ENCODE data around the gene PDLIM7. TPM values are rescaled to one million over a fixed set of nuclear protein-coding genes. Genes with fewer than 3 reads are reported as not detected.
"Not testable (repeated sequence)": the region's sequence is repeated elsewhere in the genome, so short reads cannot be mapped to it uniquely, and the experiment has no call there.

Gene PDLIM7
- polyA plus RNA-seq, 1 donor (not counting 4 experiments of a cell fraction or from before 2014, with no cell fraction given) = 48.5 TPM

DNA sequence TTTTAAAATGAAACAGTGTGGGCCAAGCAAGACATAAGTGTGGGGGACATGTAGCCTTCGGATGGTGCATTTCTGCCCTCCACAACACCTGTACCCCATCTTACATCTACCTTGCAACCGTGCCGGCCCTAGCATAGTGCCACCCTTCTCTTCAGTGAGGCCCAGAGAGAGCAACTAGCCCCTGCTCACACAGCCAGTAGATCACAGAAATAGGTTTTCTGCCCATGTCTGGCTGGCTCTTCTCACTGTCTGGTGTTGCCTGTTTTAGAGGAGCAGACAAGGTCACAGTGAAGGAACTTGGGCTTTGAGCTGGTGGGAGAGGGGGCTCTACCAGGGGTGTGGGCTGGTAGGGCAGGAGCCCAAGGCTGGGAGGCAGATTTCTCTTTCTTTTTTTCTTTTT is 11.1 kb downstream of the PDLIM7 start:
- Histone ChIP-seq H3K79me2 (ENCODE audit: control insufficient read depth, insufficient read depth, low read length) (peaks cover 7% of the 10 kb centered on the region), H2AFZ (ENCODE audit: control insufficient read depth, low read length) (no peak overlapping the region), H3K9ac (ENCODE audit: control insufficient read depth, extremely low read depth, insufficient read depth, low read length) (no peak overlapping the region), H3K4me2 (ENCODE audit: control insufficient read depth, extremely low read depth, insufficient read depth, low read depth, low read length) (no peak overlapping the region), H3K9me3 (ENCODE audit: control insufficient read depth, low read depth, low read length) (no peaks in the 10 kb centered on the region), H3K27me3 (ENCODE audit: control insufficient read depth, extremely low read depth, insufficient read depth, low read length) (no peaks in the 10 kb centered on the region), H3K36me3 (ENCODE audit: control insufficient read depth in 2 of 2, extremely low read depth in 1 of 2, insufficient read depth in 2 of 2, low read length in 2 of 2) (peaks cover 48 to 57% of the 10 kb centered on the region in 2 experiments), H3K4me3 (ENCODE audit: control insufficient read depth in 2 of 3, extremely low read depth in 1 of 3, insufficient read depth in 2 of 3, low read depth in 1 of 3, low read length in 3 of 3) (no peak overlapping the region), H4K20me1 (ENCODE audit: control insufficient read depth, extremely low read depth, insufficient read depth, low read length) (peaks cover 5% of the 10 kb centered on the region), H3K27ac (ENCODE audit: control insufficient read depth, insufficient read depth, low read length) (no peak overlapping the region), H3K9me1 (ENCODE audit: control insufficient read depth, extremely low read depth, insufficient read depth, low read length) (no peaks in the 10 kb centered on the region), H3K4me1 (ENCODE audit: control insufficient read depth, extremely low read depth, insufficient read depth, low read length) (no peaks in the 10 kb centered on the region)
- no peak for TF ChIP-seq EZH2 (IDR thresholded peaks at IDR 0.05; ENCODE audit: low read length)
- TF ChIP-seq, protein P1, sequence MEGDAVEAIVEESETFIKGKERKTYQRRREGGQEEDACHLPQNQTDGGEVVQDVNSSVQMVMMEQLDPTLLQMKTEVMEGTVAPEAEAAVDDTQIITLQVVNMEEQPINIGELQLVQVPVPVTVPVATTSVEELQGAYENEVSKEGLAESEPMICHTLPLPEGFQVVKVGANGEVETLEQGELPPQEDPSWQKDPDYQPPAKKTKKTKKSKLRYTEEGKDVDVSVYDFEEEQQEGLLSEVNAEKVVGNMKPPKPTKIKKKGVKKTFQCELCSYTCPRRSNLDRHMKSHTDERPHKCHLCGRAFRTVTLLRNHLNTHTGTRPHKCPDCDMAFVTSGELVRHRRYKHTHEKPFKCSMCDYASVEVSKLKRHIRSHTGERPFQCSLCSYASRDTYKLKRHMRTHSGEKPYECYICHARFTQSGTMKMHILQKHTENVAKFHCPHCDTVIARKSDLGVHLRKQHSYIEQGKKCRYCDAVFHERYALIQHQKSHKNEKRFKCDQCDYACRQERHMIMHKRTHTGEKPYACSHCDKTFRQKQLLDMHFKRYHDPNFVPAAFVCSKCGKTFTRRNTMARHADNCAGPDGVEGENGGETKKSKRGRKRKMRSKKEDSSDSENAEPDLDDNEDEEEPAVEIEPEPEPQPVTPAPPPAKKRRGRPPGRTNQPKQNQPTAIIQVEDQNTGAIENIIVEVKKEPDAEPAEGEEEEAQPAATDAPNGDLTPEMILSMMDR (optimal IDR thresholded peaks at IDR 0.05 in 1 of 3, IDR thresholded peaks at IDR 0.05 in 1 of 3, conservative IDR thresholded peaks at IDR 0.05 in 1 of 3; ENCODE audit: extremely low read depth in 1 of 3, insufficient read depth in 2 of 3, low read length in 3 of 3) = no peak
- no peak for DNase-seq (ENCODE audit: low read depth, low spot score)
- no peak for FAIRE-seq
- dilution Hi-C loops (cut with MboI; ENCODE audit: extremely low pct_ligation_motif_present, low sequenced_read_pairs) = no loop called here

DNA sequence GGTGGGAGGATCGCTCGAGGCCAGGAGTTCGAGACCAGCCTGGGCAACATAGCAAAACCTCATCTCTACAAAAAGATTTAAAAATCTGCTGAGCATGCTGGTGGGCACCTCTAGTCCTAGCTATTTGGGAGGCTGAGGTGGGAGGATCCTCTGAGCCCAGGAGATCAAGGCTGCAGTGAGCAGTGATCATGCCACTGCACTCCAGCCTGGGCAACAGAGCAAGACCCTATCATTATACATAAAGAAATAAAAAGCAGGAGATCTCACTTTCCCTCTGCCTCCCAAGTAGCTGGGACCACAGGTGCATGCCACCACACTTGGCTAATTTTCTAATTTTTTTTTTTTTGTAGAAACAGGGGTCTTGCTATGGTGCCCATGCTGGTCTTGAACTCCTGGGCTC is 11.7 kb downstream of the PDLIM7 start:
- H3K9me3 ChIP-seq (ENCODE audit: control insufficient read depth, low read depth, low read length); H3K27me3 ChIP-seq (ENCODE audit: control insufficient read depth, extremely low read depth, insufficient read depth, low read length); dilution Hi-C loops (cut with MboI; ENCODE audit: extremely low pct_ligation_motif_present, low sequenced_read_pairs); H3K9ac ChIP-seq (ENCODE audit: control insufficient read depth, extremely low read depth, insufficient read depth, low read length); H2AFZ ChIP-seq (ENCODE audit: control insufficient read depth, low read length); H3K4me2 ChIP-seq (ENCODE audit: control insufficient read depth, extremely low read depth, insufficient read depth, low read depth, low read length); DNase-seq (ENCODE audit: low read depth, low spot score); H4K20me1 ChIP-seq (ENCODE audit: control insufficient read depth, extremely low read depth, insufficient read depth, low read length); H3K79me2 ChIP-seq (ENCODE audit: control insufficient read depth, insufficient read depth, low read length); H3K4me1 ChIP-seq (ENCODE audit: control insufficient read depth, extremely low read depth, insufficient read depth, low read length); H3K27ac ChIP-seq (ENCODE audit: control insufficient read depth, insufficient read depth, low read length); FAIRE-seq; H3K9me1 ChIP-seq (ENCODE audit: control insufficient read depth, extremely low read depth, insufficient read depth, low read length); H3K4me3 ChIP-seq (ENCODE audit: control insufficient read depth in 2 of 3, extremely low read depth in 1 of 3, insufficient read depth in 2 of 3, low read depth in 1 of 3, low read length in 3 of 3): not testable (repeated sequence)
- H3K36me3 ChIP-seq (ENCODE audit: control insufficient read depth in 2 of 2, extremely low read depth in 1 of 2, insufficient read depth in 2 of 2, low read length in 2 of 2) = peaks cover 46 to 52% of the 10 kb centered on the region in 2 experiments

DNA sequence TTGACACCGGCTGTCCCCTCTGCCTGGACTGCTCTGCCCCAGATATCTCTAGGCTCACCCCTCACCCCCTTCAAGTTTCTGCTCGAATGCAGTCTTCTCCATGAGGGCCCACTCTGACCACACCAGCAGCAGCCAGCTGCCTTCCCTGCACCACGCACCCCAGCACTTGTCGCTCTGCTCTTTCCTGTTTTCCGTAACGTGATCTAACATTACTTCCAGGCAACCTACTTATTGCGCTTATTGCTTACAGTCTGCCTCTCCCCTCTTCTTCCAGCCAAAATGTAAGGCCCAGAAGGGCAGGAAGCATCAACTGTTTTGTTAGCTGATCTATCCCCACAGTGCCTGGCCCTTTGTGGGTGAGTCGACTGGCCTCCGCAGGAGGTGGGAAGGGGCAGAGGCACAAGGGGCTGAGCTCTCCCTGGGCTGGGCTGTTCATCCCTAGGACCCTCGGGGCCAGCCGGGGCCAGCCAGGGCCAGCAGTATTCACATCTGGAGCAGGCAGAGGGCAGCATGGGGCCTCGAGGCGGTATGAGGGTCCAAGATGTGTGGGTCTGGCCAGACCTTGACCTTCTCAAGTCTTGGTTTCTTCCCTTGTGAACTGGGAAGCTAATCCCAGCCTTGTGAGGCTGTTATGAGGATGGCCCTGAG is 12.4 kb downstream of the PDLIM7 start:
- Histone ChIP-seq H3K9me3 (ENCODE audit: control insufficient read depth, low read depth, low read length) (no peaks in the 10 kb centered on the region), H3K4me3 (ENCODE audit: control insufficient read depth in 2 of 3, extremely low read depth in 1 of 3, insufficient read depth in 2 of 3, low read depth in 1 of 3, low read length in 3 of 3) (no peak overlapping the region), H3K4me1 (ENCODE audit: control insufficient read depth, extremely low read depth, insufficient read depth, low read length) (no peaks in the 10 kb centered on the region), H3K27me3 (ENCODE audit: control insufficient read depth, extremely low read depth, insufficient read depth, low read length) (no peaks in the 10 kb centered on the region), H3K4me2 (ENCODE audit: control insufficient read depth, extremely low read depth, insufficient read depth, low read depth, low read length) (no peak overlapping the region), H3K9me1 (ENCODE audit: control insufficient read depth, extremely low read depth, insufficient read depth, low read length) (no peaks in the 10 kb centered on the region), H3K36me3 (ENCODE audit: control insufficient read depth in 2 of 2, extremely low read depth in 1 of 2, insufficient read depth in 2 of 2, low read length in 2 of 2) (peaks cover 41 to 48% of the 10 kb centered on the region in 2 experiments), H4K20me1 (ENCODE audit: control insufficient read depth, extremely low read depth, insufficient read depth, low read length) (peaks cover 4% of the 10 kb centered on the region), H3K27ac (ENCODE audit: control insufficient read depth, insufficient read depth, low read length) (no peak overlapping the region), H2AFZ (ENCODE audit: control insufficient read depth, low read length) (no peak overlapping the region), H3K9ac (ENCODE audit: control insufficient read depth, extremely low read depth, insufficient read depth, low read length) (no peak overlapping the region), H3K79me2 (ENCODE audit: control insufficient read depth, insufficient read depth, low read length) (peaks cover 3% of the 10 kb centered on the region)
- FAIRE-seq = no peak
- DNase-seq (ENCODE audit: low read depth, low spot score) = no peak
- dilution Hi-C loops (cut with MboI; ENCODE audit: extremely low pct_ligation_motif_present, low sequenced_read_pairs) = no loop called here
- TF ChIP-seq, protein P1 (optimal IDR thresholded peaks at IDR 0.05 in 1 of 3, IDR thresholded peaks at IDR 0.05 in 1 of 3, conservative IDR thresholded peaks at IDR 0.05 in 1 of 3; ENCODE audit: extremely low read depth in 1 of 3, insufficient read depth in 2 of 3, low read length in 3 of 3) = no peak
- no peak for TF ChIP-seq EZH2 (IDR thresholded peaks at IDR 0.05; ENCODE audit: low read length)
